SKM-1 treated with dmso at 0.1 percent for 144 hours (cell line): Measurements from ENCODE around the gene ALDH16A1.
"Not testable (repeated sequence)": the region's sequence is repeated elsewhere in the genome, so short reads cannot be mapped to it uniquely, and the experiment has no call there.

Source experiments
- DNase-seq: peaks from one replicate; lab custom pipeline; 2025; ENCODE audit not compliant: unreplicated experiment; lab: John Stamatoyannopoulos, UW

The ALDH16A1 gene

GRCh38 chr19:49439836-49440235 lies 13.2 kb upstream of the ALDH16A1 start:
- no peak for DNase-seq

DNA sequence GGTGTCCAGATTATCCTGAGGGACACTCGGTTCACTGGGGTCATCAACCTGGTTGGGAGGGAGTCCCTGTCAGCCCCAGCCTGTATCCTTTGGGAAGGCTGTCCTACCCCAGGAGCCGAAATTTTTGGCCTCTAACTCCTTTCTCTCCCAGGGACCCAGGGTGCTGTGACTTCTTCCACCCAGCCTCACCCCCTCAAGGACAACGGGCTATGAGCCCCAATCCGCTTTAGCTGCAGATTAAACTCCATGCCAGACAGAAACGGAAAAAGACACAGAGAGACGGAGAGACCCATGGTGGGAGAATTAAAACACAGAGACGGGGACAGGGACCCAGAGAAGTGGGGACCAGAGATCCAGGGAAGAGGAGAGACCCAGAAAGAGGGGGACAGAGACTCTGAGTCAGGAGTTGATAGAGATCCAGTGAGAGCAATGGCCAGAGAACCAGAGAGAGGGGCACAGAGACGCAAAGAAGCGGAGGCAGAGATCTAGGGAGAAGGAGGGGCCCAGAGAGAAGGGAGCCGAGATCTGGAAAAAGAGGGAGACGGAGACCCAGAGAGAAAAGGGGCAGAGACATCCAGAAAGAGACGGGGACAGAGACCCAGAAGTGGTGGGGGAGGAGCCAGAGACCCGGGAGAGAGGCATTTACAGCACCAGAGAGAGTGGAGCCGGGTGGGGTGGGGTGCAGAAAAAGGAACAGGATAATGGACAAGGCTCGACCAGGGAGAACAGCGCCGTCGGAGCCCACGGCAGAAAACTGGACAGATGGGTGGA lies 12.4 kb upstream of the ALDH16A1 start:
- DNase-seq: no peak

- DNase-seq: no peak
These were observed 11.6 kb upstream of the ALDH16A1 start, which contains the start of gene SLC17A7 for GRCh38 chr19:49441210-49441959. TSS of gene SLC17A7 (minus strand) at chr19:49441527. CDS start at chr19:49441379, 148 bp downstream.

DNA sequence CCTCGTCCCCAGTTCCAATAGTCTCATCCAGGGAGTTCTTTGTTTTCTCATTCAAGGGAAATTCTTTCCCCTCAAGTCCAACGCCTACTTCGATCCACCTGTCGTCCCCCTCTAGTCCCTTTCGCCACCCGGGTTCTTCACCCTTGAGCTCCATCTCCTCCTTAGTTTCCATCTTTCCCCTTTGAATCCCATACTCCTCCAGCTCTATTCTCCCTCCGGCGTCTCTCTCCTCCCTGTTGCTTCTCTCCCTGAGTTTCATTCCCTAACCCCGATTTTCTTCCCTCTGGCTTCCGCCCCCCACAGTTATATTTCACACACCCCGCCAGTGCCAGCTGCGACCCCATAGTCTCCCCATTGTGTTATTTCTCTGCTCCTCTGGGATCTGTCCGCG lies 11.1 kb upstream of the ALDH16A1 start:
- DNase-seq: no peak

GRCh38 chr19:49442354-49442753 lies 10.7 kb upstream of the ALDH16A1 start:
- DNase-seq: no peak

DNA sequence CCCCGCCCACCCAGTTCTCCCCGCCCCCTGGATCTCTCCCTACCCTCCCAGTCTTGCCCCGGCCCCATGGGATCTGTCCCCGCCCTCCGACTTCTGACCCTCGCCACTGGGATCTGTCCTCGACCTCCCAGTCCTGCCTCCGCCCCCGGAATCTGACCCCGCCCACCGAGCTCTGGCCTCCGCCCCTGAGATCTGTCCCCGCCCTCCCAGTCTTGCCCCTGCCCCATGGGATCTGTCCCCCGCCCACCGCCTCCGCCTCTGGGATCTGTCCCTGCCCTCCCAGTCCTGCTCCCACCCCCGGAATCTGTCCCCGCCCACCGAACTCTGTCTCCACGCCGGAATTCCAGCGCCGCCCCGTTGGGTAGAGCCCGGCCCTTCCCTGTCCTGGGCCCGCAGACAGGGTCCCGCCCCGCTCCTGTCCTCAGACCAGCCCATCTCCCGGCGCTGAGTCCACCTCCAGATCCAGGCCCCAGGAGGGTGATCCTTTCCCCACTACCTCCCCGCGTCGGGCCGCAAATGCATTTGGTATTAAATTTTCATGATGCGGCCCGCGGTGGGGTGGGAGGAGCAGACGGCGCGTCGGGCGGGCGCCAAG lies 10.2 kb upstream of the ALDH16A1 start:
- DNase-seq: no peak

- DNase-seq: peak; percentile 67
These were observed 9.5 kb upstream of the ALDH16A1 start for GRCh38 chr19:49443366-49444099.

DNA sequence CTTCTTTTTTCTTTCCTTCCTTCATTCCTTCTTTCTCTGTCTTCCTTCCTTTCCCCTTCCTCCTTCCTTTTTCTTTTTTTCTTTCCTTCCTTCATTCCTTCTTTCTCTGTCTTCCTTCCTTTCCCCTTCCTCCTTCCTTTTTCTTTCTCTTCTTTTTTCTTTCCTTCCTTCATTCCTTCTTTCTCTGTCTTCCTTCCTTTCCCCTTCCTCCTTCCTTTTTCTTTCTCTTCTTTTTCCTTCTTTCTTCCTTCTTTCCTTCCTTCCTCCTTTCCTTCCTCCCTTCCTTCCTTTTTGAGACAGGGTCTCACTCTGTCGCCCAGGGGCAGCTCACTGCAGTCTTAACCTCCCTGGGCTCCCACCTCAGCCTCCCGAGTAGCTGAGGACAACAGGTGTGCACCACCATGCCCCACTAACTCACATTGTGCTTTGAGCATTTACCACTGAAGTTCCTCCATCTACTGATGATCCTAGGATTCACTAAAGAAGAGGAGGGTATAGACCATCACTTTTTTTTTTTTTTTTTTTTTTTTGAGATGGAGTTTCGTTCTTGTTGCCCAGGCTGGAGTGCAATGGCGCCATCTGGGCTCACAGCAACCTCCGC lies 8.8 kb upstream of the ALDH16A1 start:
- not testable (repeated sequence) for DNase-seq

- no peak for DNase-seq
These were observed 7.0 kb upstream of the ALDH16A1 start for GRCh38 chr19:49445997-49446396.

DNA sequence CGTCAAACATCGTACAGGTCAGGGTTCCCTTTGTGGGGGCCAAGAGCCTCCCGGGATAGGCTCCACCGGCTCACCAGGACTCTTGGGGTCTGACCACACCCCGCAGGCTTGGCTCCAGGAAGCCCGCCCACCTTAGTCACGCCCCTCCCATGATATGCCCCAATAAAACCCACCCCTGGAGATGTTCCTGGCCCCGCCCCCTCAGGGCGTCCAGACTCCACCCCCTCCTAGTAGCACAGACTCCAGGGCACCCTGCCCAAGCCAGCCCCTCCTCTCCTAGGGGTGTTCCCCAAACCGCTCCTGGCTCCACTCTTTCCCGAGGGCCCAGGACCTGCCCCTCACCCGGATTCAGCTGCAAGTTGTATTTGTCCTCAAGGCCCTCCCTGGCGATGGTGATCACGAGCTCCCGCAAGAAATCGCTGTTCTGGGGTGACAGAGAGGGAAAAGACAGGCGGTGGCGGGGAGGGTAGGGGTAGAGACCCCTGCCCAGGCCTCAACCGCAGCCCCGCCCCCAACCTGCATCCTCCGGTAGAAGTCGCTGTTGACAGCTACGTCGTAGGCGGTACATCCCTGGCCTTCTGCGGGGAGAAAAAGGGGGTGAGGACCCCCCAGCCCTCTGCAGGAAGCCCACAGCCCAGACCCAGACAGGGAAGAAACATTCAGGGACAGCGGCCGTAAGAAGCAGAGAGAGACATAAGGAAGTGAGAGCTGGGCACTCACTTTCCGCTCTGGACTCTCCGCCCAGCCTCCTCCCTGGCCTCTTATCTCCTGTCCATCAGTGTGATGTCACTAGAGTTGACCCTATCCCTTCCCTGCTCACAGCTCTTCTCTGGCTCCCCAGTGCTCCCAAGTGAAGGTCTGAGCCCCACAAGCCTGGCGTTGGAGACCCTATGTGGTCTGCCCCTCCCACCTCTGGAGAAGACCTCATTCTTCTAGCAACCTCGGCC lies 5.3 kb upstream of the ALDH16A1 start:
- DNase-seq: no peak

DNA sequence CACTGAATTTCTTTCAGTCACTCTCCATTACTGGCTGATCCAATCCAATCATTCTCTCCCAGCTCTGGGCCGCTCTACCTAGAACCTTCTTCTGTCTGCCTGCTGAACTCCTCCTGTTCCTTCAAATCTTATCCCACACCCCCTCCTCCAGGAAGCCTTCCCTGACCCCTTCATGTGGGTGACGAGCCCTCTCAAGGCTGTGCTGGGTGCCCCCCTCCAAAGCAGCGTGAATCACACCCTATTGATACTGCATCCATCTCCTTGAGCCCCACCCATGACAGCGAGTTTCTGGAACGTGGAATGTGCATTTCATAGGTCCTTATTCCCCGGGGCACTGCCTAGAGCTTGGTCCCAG lies 4.6 kb upstream of the ALDH16A1 start:
- DNase-seq: no peak

DNA sequence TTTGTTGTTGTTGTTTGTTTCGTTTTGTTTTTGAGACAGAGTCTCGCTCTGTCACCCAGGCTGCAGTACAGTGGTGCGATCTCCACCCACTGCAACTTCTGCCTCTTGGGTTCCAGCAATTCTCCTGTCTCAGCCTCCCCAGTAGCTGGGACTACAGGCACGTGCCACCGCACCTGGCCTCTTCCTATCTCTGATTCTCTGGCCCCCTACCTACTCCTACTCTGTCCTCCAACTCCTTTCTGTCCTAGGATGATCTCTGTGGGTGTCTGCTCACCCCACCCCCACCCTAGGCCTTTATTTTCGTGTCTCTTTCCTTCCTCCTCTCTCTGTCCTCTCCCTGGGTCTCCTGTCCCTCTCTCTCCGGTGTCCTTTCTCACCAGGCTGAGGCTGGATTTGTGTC lies 2.6 kb upstream of the ALDH16A1 start:
- no peak for DNase-seq

DNA sequence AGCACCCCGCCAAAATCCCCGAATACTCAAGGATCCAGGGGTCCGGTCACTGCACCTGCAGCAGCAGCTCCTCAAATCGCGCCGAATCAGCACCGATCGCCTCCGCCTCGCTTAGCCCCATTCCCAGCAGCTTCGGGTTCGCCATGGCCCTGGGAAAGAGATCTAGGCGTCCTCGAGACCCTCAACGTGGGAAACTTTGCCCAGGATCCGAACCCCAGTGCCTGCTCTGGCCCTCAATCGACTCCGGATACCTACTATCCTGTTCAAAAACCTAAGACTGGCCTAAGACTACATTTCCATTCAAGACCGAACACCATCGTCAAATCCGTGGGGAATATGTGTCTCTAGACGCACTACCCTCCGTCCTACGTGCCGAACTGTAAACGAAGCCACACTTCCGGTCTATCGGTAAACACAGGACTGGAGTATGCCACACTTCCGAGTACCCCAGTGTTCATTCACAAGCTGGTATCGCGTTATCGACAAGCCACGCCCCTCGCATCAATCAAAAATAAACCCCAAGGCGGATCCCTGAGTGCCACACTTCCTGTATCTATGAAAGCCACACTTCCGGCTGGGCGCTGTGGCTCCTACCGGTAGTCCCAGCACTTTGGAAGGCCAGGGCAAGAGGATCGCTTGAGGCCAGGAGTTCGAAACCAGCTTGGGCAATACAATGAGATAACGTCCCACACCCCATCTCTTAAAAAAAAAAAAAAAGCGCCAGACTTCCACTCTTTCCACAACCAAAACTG lies 1.4 kb upstream of the ALDH16A1 start, which contains the start of gene PIH1D1:
Gene PIH1D1 (minus strand): TSS at position 385 of the 752 bp plus-strand sequence. CDS start 240 bp downstream, at position 145.
- peak; percentile 90 for DNase-seq

DNA sequence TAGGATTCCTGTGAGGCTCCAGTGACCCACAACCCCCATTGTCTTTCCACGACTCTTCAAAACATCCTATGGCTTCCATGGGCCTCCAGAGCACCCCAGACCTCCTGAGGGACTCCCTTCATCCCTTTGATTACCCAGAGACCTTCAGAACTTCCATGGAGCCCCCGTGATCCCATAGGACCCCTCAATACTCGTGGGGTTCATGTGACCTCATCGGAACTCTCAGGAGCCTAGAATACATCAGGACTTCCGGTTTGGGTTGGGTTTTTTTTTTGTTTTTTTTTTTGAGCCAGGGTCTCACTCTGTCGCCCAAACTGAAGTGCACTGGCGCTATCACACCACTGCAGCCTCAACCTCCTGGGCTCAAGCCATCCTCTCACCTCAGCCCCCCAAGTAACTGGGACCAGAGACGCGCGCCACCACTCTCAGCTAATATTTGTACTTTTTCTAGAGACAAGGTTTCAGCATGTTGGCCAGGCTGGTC lies 774 bp downstream of the ALDH16A1 start:
- DNase-seq: no peak

DNA sequence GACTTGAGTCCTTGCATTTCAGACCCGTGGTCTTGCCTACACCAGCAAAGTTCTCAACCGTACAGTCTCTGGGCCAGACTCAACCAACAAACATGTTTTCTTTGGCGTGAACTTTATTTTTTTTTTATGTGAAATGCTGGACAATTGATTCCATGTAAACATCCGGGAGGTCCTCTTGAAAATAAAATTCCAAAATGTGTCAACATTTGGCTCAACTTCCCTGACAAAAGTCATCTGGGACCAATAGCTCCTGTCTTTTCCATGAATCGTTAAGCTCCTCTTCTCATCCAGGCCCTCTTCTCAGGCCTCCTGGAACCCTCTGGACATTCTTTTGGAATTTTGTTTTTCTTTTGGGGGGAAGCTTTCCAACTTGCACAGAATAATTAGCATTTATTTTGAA lies 2.7 kb downstream of the ALDH16A1 start:
- DNase-seq: no peak

- DNase-seq: no peak
These were observed 3.3 kb downstream of the ALDH16A1 start for GRCh38 chr19:49456326-49456725.

DNA sequence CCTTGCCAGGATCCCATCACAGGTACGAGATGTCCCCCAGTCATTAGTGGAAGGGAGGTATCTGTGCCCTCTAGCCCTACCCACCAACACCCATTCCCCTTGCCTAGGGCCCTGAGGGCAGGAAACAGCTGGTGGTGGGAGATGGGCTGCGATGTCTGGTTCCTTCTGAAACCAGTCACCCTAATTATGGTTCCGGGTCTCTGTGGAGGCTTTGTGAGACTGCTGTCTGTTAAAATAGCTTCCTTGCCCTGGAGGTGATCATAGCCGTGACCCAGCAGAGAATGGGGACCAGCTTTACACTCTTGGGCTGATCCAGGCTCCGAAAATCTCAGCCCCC lies 5.5 kb downstream of the ALDH16A1 start:
- no peak for DNase-seq

DNA sequence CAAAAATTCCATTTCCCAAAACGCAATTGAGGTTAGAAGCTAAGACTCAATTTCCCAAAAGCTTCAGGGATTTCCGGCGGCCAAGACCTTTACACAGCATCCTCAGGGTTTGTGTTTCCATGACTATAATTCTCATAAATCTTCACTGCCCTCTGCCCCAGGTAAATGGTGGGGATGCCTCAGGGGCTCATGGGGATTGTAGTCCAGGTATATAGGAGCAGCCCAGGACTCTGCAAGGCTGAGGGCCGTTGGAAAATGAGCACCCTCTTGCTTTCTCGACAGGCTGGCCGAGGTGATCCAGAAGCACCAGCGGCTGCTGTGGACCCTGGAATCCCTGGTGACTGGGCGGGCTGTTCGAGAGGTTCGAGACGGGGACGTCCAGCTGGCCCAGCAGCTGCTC lies 6.4 kb downstream of the ALDH16A1 start:
- DNase-seq: no peak

- DNase-seq: not testable (repeated sequence)
These were observed 8.1 kb downstream of the ALDH16A1 start for GRCh38 chr19:49461130-49461529.
